Lower leg skin (tissue), 3 donors: Measurements from ENCODE around the gene SUGCT.

Experiments used
- CTCF ChIP-seq, 3 donors: fragments of 450-650 bp; IDR thresholded peaks; one replicate each; pipeline ENCODE4 v1.5.1; 2016; ENCODE audit warnings: antibody characterized with exemption in 3 of 3, mild to moderate bottlenecking in 3 of 3, moderate library complexity in 2 of 3
- POLR2A ChIP-seq, 2 donors: fragments of 450-650 bp; IDR thresholded peaks; one replicate each; pipeline ENCODE4 v1.6.1; 2016 to 2017; ENCODE audit warnings: antibody characterized with exemption in 2 of 2, mild to moderate bottlenecking in 1 of 2, moderate library complexity in 1 of 2

GRCh38 chr7:40276061-40276460 lies 141.3 kb downstream of the SUGCT start:
- TF ChIP-seq CTCF (IDR thresholded peaks at IDR 0.05) (no peak), POLR2A (IDR thresholded peaks at IDR 0.05) (no peak)
